H1 (cell line): ENCODE measurements around the gene CELSR1. TPM values are rescaled to one million over a fixed set of nuclear protein-coding genes. Genes with fewer than 3 reads are reported as not detected.

Experiments used
- ASH2L ChIP-seq: fragments of 200-600, 300-600 bp; sonication (generic); IDR thresholded peaks from one replicate; pipeline ENCODE4 v1.7.1; 2017; ENCODE audit warnings: low read length
- CBX8 ChIP-seq: fragments of 300-800, 300-1000 bp; sonication (generic); IDR thresholded peaks from 2 replicates; pipeline ENCODE4 v1.7.1; 2016; ENCODE audit warnings: low read depth, low read length, borderline replicate concordance
- EP300 ChIP-seq, 2 experiments: IDR thresholded peaks; 1 replicate in 1 of 2; 2 replicates in 1 of 2; pipeline ENCODE4 v1.6.1; 2011 to 2012; ENCODE audit warnings: low read depth in 2 of 2, low read length in 2 of 2, mild to moderate bottlenecking in 2 of 2, borderline replicate concordance in 1 of 2, inconsistent platforms in 1 of 2, moderate library complexity in 1 of 2
- HDAC6 ChIP-seq: IDR thresholded peaks from one replicate; pipeline ENCODE4 v1.7.1; 2012; ENCODE audit warnings: low read depth, mild to moderate bottlenecking, inconsistent platforms, low read length, moderate library complexity
- YY1 ChIP-seq: IDR thresholded peaks from 2 replicates; pipeline ENCODE4 v1.6.1; 2011; ENCODE audit warnings: low read depth, mild to moderate bottlenecking, low read length
- polyA plus RNA-seq, 7 experiments: library from polyadenylated mRNA; depleted of rRNA in 3 of 7; stranded (reverse) in 5 of 7; unstranded in 2 of 7; fragments of >200 nt in 5 of 7; fragments of 200-250 nt in 2 of 7; gene quantifications; 1 replicate in 5 of 7; 2 replicates in 1 of 7; 4 replicates in 1 of 7; pipeline versions ENCODE4 v1.2.1 to v1.2.3, GENCODE V29; 2011 to 2013; ENCODE audit warnings: missing spikeins in 2 of 7, mixed read lengths in 2 of 7
- total RNA-seq: library from RNA; stranded (reverse); fragmentation: NEBNext Ultra II Directional; extraction: Animal tissue kit (Norgen Biotek cat#: 25700); gene quantifications from 2 replicates; pipeline ENCODE4 v1.2.1, GENCODE V29; 2021
- TF ChIP-seq, protein P1 (sequence below), 3 experiments: IDR thresholded peaks; 1 replicate in 2 of 3; 2 replicates in 1 of 3; pipeline versions ENCODE4 v1.5.1 to v1.6.1; 2011; ENCODE audit warnings: low read length in 3 of 3, mild to moderate bottlenecking in 3 of 3, inconsistent platforms in 2 of 3, low read depth in 1 of 3, moderate library complexity in 1 of 3; ENCODE audit not compliant: insufficient read depth in 1 of 3; ENCODE audit errors: control extremely low read depth in 1 of 3

CELSR1 gene
- total and polyA plus RNA-seq, 2 of the 8 experiments (the other 6 are each of a cell fraction or from before 2014, with no cell fraction given) = 9.0 to 12.4 TPM

DNA sequence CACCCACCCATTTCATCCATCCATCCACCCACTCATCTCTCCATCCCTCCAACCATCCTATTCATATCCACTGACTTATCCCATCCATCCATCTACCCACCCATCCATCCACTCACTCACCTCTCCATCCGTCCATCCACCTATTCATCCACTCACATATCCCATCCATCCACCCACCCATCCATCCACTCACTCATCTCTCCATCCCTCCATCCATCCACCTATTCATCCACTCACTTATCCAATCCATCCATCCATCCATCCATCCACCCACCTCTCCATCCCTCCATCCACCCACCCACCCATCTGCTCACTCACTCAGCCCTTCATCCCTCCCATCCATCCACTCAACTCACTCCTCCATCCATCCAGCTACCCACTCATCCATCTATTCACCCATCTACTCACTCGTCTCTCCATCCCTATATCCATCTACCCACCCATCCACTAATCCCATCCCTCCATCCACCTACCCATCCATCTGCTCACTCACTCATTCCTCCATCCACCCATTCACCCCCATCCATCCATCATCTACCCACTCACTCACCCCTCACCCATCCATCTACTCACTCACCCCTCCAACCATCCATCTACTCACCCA lies 165.7 kb downstream of the CELSR1 start (continued):
- TF ChIP-seq, protein P1, sequence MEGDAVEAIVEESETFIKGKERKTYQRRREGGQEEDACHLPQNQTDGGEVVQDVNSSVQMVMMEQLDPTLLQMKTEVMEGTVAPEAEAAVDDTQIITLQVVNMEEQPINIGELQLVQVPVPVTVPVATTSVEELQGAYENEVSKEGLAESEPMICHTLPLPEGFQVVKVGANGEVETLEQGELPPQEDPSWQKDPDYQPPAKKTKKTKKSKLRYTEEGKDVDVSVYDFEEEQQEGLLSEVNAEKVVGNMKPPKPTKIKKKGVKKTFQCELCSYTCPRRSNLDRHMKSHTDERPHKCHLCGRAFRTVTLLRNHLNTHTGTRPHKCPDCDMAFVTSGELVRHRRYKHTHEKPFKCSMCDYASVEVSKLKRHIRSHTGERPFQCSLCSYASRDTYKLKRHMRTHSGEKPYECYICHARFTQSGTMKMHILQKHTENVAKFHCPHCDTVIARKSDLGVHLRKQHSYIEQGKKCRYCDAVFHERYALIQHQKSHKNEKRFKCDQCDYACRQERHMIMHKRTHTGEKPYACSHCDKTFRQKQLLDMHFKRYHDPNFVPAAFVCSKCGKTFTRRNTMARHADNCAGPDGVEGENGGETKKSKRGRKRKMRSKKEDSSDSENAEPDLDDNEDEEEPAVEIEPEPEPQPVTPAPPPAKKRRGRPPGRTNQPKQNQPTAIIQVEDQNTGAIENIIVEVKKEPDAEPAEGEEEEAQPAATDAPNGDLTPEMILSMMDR (IDR thresholded peaks at IDR 0.05; ENCODE audit: control extremely low read depth in 1 of 3, insufficient read depth in 1 of 3, low read depth in 1 of 3, low read length in 3 of 3) = no peak
- TF ChIP-seq EP300 (IDR thresholded peaks at IDR 0.05; ENCODE audit: borderline replicate concordance in 1 of 2, low read depth in 2 of 2, low read length in 2 of 2) (no peak), ASH2L (no peak), CBX8 (no peak), YY1 (no peak), HDAC6 (no peak)
- TF ChIP-seq, all 59 proteins: peak for 0
